GM18951 (cell line): ENCODE data around the gene HRH2.
"Not testable (repeated sequence)": the region's sequence is repeated elsewhere in the genome, so short reads cannot be mapped to it uniquely, and the experiment has no call there.

Source experiments
- POLR2A ChIP-seq: IDR thresholded peaks from 4 replicates; pipeline ENCODE4 v1.6.1; 2011; ENCODE audit warnings: mild to moderate bottlenecking; ENCODE audit not compliant: insufficient read length, insufficient read depth; ENCODE audit errors: extremely low read depth
- in situ Hi-C: fragments of 300-500 bp; cut with MboI; formaldehyde crosslinking; loops from one replicate; pipeline ENCODE4 v1.12.0; 2022; ENCODE audit warnings: low sequenced_read_pairs, mixed read lengths, inconsistent platforms; ENCODE audit not compliant: unreplicated experiment

Gene HRH2

DNA sequence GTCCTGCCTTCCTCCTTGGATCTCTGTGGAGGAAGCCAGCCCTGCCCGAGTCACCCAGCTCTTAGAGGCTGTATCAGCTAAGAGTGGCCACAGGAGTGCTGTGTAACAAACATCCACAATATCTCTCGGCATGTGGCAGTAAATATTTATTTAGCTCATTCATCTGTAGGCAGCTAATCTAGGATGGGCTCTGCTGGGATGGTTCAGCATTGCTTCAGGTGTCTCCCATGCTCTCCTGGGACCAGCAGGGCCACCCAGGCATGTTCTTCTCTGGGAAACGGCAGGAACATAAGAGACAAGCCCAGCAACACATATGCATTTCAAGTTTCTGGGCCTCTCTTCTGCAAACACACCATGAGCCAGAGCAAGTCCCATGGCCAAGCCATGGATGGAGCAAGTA is 56.1 kb downstream of the HRH2 start:
- in situ Hi-C loops, result no loop called here
- no peak for TF ChIP-seq POLR2A

DNA sequence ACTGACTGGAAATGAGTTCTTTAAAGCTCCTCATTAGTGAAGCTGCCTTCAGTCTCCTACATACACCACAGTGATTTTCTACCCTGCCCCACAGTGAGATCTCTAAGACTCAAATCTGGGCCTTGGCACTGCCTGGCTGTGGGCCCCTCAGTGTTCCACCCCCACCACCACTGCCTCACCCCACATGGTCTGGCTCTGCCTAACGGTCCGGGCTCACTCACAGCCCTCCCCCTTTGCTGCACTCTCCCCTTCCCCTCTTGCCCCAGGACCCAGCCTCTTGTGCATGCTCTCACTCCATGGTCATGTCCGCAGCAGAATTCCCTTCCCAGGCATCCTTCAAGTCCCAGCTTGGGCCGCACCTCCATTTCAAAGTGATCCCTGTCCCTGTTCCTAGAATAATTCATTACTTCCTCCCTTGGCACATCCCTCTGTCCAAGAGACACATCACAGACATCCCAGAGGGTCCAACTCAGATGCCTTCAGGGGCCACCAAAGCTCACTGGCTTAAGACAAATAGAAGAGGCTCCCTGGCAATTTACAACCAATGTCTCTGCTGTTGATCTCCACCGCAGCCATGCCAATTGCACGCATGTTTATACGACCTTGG is 56.7 kb downstream of the HRH2 start:
- in situ Hi-C loops, result no loop called here
- TF ChIP-seq POLR2A, result no peak

DNA sequence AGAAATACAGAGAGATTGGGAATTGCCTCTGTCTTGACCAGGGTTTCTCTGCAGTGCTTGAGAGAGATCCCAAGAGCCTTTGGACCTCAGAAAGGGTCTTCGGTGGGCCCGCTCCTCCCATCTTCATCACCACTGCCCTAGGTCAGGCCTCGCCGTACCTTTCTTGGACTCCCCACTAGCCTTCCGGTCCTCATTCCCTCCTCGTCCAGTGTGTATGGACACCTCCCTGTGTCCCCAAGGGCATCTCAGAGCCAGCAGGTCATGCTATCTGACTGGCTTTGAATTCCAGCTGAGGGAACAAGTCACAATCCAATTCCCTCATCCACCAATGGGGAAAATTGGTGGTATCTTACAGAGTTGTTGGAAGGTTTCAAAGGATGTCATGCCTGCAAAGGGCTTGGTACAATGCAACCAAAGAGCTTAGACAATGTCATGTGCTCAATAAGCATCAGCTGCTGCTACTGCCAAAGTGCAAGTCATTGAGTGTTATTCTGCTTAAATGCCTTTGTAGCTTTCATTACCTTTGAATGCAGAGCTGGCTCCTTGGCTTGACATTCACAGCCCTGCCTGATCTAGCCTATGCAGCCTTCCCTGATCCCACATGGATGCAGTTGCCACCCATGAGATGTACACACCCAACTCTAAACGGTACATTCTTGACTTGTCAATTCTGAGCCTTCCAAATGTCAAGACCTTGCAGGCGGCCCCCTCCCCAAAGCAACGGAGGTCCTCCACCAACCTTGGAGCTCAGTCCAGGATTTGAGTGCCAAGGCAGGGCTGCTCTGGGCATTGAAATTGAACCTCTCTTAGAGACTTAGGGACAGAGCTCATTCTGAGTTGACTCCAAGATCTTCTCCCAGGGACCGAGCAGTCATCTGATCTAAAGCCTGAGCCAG is 58.0 kb downstream of the HRH2 start:
- in situ Hi-C loops, result no loop called here
- TF ChIP-seq POLR2A, result no peak

DNA sequence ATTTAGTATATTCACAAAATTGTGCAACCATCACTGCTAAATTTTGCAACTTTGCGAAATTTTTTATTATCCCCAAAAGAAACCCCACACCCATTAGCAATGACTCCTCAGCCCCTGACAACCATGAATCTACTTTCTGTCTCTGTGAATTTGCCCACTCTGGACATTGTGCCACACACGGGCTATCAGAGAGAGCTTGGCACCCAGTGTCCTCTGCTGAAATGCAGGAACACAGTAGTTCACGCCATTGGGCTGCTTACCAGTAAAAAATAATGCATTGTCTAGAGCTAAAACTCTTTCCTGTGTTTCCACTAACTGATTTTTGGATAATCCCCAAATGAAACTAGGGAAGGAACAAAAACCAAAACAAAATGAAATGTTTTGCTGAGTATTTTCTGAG is 60.0 kb downstream of the HRH2 start:
- in situ Hi-C loops, result no loop called here
- no peak for TF ChIP-seq POLR2A

DNA sequence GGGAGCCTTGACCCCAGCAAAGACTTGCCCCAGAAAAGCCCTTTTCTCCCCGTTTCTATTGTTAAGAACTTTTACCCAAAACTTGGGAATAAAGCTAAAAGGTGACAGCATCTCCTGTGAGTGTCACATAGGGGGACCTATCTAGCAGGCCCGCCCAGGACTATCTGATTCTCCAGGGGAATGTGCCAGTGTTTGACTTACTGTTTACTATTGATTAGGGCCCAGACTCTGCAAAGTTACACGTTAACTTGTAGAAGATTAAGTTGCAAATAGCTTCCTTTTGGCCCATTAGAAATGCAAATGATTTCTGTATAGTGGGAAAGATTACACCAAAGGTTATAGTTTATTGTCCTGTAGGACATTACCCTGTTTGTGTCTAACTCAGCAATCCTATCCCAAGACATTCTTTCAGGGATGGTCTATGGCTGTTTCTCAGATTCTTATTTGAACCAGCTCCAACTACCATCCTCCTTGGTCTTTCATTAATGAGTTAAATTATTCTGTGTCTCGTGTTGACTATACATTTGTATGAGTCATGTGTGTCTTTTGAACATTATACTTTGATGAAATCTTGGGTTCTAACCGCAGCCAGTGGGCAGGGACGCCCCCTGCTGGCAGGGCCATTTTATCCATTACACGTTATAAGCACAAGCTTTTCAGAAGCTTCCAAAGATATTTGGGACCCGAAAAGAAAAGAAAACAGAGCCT is 60.7 kb downstream of the HRH2 start:
- no peak for TF ChIP-seq POLR2A
- in situ Hi-C loops, result no loop called here

DNA sequence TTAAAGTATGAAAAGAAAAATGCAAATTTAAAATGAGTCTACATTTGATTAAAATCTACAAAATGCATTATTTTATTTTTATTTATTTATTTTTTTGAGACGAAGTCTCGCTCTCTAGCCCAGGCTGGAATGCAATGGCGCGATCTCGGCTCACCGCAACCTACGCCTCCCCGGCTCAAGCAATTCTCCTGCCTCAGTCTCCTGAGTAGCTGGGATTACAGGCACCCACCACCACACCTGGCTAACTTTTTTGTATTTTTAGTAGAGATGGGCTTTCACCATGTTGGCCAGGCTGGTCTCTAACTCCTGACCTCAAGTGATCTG is 61.2 kb downstream of the HRH2 start:
- in situ Hi-C loops, result not testable (repeated sequence)

DNA sequence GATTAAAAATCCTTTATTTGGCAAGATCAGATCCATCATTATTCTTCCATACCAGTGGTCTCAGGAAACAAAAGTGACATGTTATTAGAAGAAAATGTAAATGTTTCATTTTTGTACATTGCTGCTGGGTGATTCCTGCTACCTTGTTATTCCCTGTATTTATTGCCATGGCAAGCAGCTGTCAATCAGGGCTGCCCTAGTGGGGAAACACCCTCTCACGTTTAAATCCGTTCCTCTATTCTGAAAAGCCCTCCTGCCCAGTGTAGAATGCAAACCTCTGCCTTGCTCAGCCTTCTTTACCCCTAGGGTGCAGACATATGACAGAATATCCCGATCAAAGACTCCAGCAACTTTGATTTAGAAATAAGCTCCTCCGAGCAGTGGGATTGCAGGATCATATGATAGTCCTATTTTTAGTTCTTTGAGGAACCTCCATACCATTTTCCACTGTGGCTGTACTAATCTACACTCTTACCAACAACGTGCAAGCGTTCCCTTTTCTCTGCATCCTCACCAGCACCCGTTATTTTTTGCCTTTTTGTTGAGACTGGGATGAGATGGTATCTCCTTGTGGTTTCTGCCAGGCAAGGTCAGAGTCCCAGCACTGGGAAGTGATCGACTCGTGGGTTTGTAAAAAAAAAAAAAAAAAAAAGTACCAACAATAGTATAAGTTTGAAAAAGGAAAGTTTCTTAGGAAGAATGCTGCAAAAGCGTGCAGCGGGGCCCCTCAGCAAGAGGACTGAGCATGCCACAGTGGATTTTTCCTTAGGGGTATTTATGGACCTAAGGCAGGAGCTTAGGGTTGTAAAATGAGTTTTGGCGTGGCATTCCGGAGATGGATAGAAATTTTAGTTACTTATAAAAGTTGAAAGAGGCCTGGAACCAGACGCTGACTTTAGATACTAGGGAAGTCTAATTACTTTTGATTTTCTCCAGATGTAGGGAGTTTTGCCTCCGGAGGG is 66.7 kb downstream of the HRH2 start:
- in situ Hi-C loops, result loop anchor here (25.0 kb wide), 1 partner anchor 688 kb away; the partner anchor contains the start of gene CLTB

DNA sequence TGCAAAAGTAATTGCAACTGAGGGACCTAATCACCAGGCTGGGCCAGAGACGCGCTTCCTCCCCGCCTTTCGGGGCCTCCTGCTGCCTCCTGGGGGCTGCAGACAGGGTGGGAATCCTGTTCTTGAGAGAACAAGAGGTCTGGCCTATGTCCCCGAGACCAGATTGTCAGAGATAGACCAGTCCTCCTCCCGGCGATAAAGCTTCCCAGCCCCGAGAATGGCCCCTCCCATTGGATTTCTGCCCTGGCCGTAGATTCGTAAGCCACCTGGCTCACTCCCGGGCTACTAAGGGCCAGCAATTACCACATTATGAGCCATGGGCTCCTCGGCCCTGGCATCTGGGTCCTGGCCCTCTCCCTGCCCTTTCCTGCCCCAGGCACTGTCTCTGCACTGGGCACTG is 70.4 kb downstream of the HRH2 start:
- in situ Hi-C loops, result loop anchor here (25.0 kb wide), 1 partner anchor 684 kb away; the partner anchor contains the start of gene CLTB
- TF ChIP-seq POLR2A, result no peak

More for the DNA sequence above, 66.7 kb downstream of the HRH2 start:
- no peak for TF ChIP-seq POLR2A

DNA sequence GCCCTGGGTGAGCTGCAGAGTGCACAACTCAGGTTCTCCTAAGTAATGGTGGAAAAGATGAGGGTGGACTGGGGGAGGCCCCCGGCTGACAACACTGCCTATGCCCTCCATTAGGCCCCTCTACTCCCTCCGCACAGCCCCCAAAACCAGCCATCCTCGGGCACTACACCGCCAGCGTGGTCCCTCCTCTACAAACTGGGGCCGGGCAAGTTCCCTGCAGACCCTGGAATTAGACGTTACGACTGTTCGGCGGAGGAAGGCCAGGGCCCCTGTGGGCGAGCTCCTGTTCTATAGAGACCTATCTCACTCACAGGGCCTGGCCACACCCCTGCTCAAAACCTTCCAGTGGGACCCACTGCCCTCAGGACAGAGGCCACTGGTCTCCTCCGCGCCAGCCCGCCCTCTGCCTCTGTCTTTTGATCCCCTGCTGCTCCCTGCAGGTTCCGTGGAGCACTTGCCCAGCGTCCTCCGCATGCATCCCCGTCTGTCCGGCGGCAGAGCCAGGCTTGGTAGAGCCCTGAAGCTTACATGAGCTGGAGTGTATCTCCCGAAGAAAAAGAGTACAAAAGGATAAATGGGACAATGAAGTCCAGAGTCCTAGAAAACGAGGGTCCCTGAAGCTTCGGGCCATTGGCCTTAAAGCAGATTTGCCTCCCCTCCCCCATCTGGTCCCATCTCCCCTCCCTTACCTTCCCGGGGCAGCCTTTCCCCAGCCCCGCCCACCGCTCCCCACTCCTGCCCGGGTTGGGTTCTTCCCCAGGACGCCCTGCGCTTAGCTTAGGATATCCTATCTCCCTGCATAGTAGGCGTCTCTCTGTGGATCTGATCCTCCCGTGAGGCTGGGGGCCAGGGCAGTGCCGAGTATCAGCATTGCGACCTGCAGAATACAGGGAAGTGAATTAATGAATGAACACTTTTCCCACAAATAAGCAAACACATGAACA is 71.3 kb downstream of the HRH2 start:
- no peak for TF ChIP-seq POLR2A
- in situ Hi-C loops, result loop anchor here (25.0 kb wide), 1 partner anchor 683 kb away; the partner anchor contains the start of gene CLTB

DNA sequence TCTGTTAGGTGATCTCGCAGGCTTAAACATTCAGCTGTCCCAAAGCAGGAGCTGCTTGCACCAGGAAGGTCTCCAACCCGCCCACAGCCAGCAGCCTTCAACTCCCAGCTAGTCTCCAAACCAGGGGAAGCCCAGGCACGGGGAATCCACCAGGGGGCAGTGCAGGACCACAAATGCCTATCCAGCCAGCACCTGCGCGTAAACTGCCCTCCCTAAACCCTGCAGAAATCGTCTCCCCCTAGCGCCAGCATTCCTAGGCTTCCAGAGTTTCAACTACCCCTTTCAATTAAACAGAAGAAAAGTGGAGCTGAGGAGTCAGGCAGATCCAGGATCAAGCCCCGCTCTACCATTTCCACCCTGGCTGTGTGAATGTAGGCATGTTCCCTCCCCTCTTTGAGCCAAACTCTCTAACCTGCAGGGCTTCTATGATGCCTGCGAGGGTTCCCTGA is 72.0 kb downstream of the HRH2 start:
- in situ Hi-C loops, result loop anchor here (25.0 kb wide), 1 partner anchor 682 kb away; the partner anchor contains the start of gene CLTB
- TF ChIP-seq POLR2A, result no peak

DNA sequence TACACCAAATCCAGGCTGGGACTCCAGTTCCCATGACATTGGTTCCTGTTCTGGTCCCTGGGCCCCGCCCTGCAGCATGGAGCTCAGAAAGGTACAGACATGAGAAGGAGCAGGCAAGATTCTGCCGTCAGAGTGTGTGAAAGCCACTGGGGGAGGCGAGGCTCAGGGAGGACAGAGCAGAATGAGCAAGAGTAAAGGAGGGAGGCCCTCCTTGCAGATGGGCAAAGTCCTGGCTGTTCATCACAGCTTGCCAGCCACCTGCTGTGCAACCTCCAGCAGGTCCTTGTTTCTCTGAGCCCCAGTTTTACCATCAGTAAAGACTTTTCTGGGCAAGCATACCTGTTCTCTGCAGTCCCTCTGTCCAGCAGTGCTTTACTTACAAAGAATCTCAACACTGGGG is 73.3 kb downstream of the HRH2 start:
- no peak for TF ChIP-seq POLR2A
- in situ Hi-C loops, result loop anchor here (25.0 kb wide), 1 partner anchor 681 kb away; the partner anchor contains the start of gene CLTB

DNA sequence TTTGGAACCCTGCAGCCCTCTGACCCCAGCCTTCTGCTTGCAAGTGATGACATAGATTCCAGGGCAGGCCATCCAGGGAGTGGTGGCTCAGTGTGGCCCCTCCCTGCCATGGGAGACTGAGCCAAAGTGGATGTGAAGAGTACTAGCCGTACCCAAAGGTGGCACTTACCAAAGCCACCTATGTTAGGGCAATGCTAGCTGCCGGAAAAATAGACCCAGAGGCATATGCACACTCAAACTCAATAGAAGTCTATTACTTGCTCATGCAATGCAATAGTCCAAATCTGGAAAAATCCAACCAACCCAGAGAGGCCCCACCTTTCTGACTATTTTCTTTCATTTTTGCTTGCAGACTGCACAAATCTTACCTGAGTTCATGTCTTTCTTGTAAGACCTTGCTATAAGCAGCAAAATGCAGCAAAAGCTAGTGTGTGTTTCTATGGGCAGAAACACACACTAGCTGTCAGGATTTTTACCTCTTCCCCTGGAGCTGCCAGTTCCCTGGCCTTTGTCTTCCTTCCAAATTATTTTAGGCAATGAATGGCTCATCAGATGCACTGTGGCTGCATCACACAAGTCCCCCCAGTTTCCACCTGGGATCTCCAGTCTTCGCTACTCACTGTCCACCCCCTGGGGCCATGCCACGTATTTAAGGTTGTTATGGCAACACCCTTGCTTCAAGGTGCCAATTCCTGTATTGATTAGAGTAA is 74.0 kb downstream of the HRH2 start:
- in situ Hi-C loops, result loop anchor here (25.0 kb wide), 1 partner anchor 680 kb away; the partner anchor contains the start of gene CLTB
- no peak for TF ChIP-seq POLR2A
